Activated CD8-positive, alpha-beta T cell treated with anti-CD3 and anti-CD28 coated beads for 36 hours (primary cell): ENCODE data around the gene LRFN4. TPM values are rescaled to one million over a fixed set of nuclear protein-coding genes. Genes with fewer than 3 reads are reported as not detected.
A peak's percentile ranks its signal among the peaks of the same experiment; 100 is the strongest.

Experiments used
- ATAC-seq: fragments of 200-7000 bp; cut with Tn5 transposase; one replicate; pipeline ENCODE4 v1.10.0; 2021; ENCODE audit warnings: mild to moderate bottlenecking, moderate library complexity
- CTCF ChIA-PET: fragments of 350-600 bp; sonication (Branson Sonifier 250); formaldehyde crosslinking; loops from one replicate; lab custom pipeline; 2021; ENCODE audit warnings: antibody characterized with exemption; lab: Charles Lee
- POLR2A ChIA-PET: fragments of 350-600 bp; sonication (Branson Sonifier 250); formaldehyde crosslinking; loops from one replicate; lab custom pipeline; 2021; ENCODE audit warnings: antibody characterized with exemption; lab: Charles Lee
- DNase-seq: peaks from one replicate; pipeline ENCODE4 v3.0.0-alpha.2; 2020
- H3K27ac Mint-ChIP-seq: one replicate; pipeline ENCODE4 v1.8.0; 2021; ENCODE audit warnings: mild to moderate bottlenecking, mixed read lengths
- H3K27me3 Mint-ChIP-seq: one replicate; pipeline ENCODE4 v1.8.0; 2021; ENCODE audit warnings: mixed read lengths
- H3K36me3 Mint-ChIP-seq: one replicate; pipeline ENCODE4 v1.8.0; 2021; ENCODE audit warnings: low read depth, mixed read lengths
- H3K4me1 Mint-ChIP-seq: one replicate; pipeline ENCODE4 v1.8.0; 2021; ENCODE audit warnings: low read depth, mixed read lengths
- H3K4me3 Mint-ChIP-seq: one replicate; pipeline ENCODE4 v1.8.0; 2021; ENCODE audit warnings: mild to moderate bottlenecking, moderate library complexity, mixed read lengths
- H3K9me3 Mint-ChIP-seq: one replicate; pipeline ENCODE4 v1.8.0; 2021; ENCODE audit warnings: mixed read lengths
- CTCF ChIP-seq: fragments of 200-600 bp; IDR thresholded peaks from one replicate; pipeline ENCODE4 v1.8.0; 2022; ENCODE audit warnings: antibody characterized with exemption, mild to moderate bottlenecking
- intact Hi-C: fragments of 100-400 bp; cut with micrococcal nuclease; formaldehyde crosslinking; loops from one replicate; pipeline ENCODE4 v1.10.0; 2022
- total RNA-seq, 2 experiments: library from RNA; stranded (reverse); gene quantifications; one replicate each; pipeline ENCODE4 v1.2.3, GENCODE V29; 2021

Gene LRFN4
- total RNA-seq, 2 experiments from 2014 or later, result 36.0 to 39.2 TPM

GRCh38 chr11:66866007-66866406, 9.1 kb downstream of the LRFN4 start:
- no peak for TF ChIP-seq CTCF
- CTCF ChIA-PET, result interaction anchor here (1.3 kb wide), 1 partner anchor 10 kb away, joined by 5 read pairs; no protein-coding TSS in a partner anchor
- DNase-seq (no peak), ATAC-seq (no peak)
- H3K4me3 Mint-ChIP-seq, result no peak overlapping the region
- peaks cover 11% of the 10 kb centered on the region for H3K4me1 Mint-ChIP-seq
- no peaks in the 10 kb centered on the region for H3K9me3 Mint-ChIP-seq
- H3K36me3 Mint-ChIP-seq, result no peaks in the 10 kb centered on the region
- intact Hi-C loops, result no loop called here
- H3K27ac Mint-ChIP-seq, result no peak overlapping the region
- H3K27me3 Mint-ChIP-seq, result no peaks in the 10 kb centered on the region
- POLR2A ChIA-PET, result interaction anchor here (0.6 kb wide), 2 partner anchors 40 to 223 kb away, joined by 3 to 5 read pairs; no protein-coding TSS in a partner anchor

DNA sequence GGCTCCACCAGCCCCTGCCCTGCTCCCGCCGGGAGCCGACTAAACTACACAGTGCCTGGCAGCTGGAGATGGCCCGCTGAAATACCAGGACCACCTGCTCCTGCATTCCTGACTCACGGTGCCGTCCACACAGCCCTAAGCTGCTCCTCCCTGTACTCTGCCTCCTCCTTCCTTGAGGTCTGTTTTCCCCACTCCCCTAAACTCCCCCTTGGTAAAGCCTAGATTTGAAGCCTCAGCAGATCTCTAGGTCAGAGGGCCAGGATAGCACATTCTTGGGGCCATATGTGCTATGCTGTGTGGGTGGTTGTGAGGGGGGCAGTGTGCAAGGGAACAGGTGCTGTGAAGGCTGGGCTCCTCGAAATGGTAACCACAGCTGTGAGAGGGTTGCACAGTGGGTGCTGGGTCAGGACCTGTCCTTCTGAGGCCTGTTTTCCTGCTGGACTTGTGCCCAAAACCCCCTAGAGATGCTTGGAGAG, 9.7 kb downstream of the LRFN4 start:
- ChIA-PET POLR2A (interaction anchor here (0.6 kb wide), 1 partner anchor 40 kb away, joined by 5 read pairs; no protein-coding TSS in a partner anchor), CTCF (interaction anchor here (1.3 kb wide), 1 partner anchor 11 kb away, joined by 5 read pairs; no protein-coding TSS in a partner anchor)
- DNase-seq, result no peak
- Mint-ChIP-seq H3K9me3 (no peaks in the 10 kb centered on the region), H3K4me3 (no peak overlapping the region), H3K27me3 (no peaks in the 10 kb centered on the region), H3K27ac (no peak overlapping the region), H3K36me3 (no peaks in the 10 kb centered on the region), H3K4me1 (peaks cover 11% of the 10 kb centered on the region)
- TF ChIP-seq CTCF, result no peak
- intact Hi-C loops, result no loop called here
- ATAC-seq, result no peak

DNA sequence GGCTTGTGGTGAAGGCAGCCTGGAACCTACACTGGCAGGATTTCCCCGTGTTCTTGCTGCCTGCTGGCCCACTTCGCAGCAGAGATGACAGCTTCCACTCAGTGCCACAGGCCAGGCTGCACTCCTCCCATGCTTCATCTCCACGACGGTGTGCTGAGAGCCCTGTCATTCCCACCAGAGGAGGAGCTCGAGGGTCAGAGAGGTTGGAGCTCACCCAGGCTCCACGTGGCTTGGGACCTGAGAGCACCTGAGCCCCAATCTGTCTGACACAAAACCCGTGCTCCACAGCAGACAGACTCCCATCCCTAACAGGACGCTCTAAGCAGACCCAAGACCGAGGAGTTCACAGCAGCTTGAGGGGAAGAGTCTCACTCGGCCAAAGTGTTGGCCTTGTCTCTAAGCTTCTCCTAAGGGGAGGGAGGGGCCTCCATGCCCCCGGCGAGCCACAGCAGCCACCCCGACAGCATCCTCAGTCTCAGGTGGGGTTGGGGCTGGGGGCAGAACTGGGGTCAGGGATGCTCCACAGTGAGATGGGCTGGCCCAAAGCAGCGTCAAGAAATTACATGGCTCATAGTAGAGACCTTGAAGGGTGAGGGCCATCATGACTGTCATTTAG, 10.7 kb downstream of the LRFN4 start:
- Mint-ChIP-seq H3K4me3 (no peak overlapping the region), H3K36me3 (no peaks in the 10 kb centered on the region), H3K4me1 (peaks cover 11% of the 10 kb centered on the region), H3K9me3 (no peaks in the 10 kb centered on the region), H3K27me3 (no peaks in the 10 kb centered on the region), H3K27ac (no peak overlapping the region)
- TF ChIP-seq CTCF, result no peak
- CTCF ChIA-PET, result no interaction called here
- intact Hi-C loops, result no loop called here
- POLR2A ChIA-PET, result interaction anchor here (0.6 to 1.1 kb wide), 4 partner anchors 23 to 186 kb away, joined by 3 read pairs; no protein-coding TSS in a partner anchor
- DNase-seq, result no peak
- ATAC-seq, result no peak

DNA sequence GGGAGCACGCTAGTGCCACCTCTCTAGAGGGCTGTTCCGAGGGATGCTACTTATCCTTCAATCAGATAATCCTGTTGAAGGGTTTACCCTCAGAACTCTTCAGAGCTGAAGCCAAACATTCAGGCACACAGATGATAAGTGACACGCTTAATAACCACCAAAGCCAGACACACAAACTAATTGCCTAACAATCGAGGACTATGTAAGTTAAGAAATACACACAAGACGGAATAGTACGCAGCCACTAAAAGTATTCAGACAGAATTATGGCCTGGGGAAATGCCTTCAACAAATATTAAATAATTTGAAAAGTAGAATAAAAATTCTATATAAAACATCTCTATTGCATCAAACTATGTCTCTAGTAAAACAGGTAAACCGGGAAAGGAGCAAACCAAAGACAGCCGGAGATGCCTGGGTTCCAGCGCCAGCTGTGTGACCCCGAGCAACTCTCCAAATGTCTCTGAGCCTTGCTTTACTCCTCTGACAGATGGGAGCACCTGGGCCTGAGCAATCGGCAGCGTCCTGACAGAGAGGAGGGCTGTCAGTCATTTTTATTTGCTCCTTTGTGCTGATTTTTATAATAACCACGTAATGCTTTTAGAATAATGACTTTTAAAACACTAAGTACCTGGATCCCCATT, 11.3 kb downstream of the LRFN4 start:
- ChIA-PET POLR2A (interaction anchor here (0.8 to 1.1 kb wide), 3 partner anchors 24 to 172 kb away, joined by 3 read pairs; no protein-coding TSS in a partner anchor), CTCF (no interaction called here)
- no peak overlapping the region for H3K27ac Mint-ChIP-seq
- no peak overlapping the region for H3K4me3 Mint-ChIP-seq
- no peak for TF ChIP-seq CTCF
- H3K27me3 Mint-ChIP-seq, result no peaks in the 10 kb centered on the region
- no peaks in the 10 kb centered on the region for H3K9me3 Mint-ChIP-seq
- DNase-seq (no peak), ATAC-seq (peak; percentile 12)
- no peaks in the 10 kb centered on the region for H3K36me3 Mint-ChIP-seq
- intact Hi-C loops, result no loop called here
- peaks cover 11% of the 10 kb centered on the region for H3K4me1 Mint-ChIP-seq
